ENCODE measurements around the gene HNF1A.

The HNF1A gene

GRCh38 chr12:120991965-120992364 lies 13.6 kb downstream of the HNF1A start:
- no peak overlapping the region for H3K27ac ChIP-seq
- no peak for TF ChIP-seq ZFX (IDR thresholded peaks at IDR 0.05)
- TF ChIP-seq, protein P1, sequence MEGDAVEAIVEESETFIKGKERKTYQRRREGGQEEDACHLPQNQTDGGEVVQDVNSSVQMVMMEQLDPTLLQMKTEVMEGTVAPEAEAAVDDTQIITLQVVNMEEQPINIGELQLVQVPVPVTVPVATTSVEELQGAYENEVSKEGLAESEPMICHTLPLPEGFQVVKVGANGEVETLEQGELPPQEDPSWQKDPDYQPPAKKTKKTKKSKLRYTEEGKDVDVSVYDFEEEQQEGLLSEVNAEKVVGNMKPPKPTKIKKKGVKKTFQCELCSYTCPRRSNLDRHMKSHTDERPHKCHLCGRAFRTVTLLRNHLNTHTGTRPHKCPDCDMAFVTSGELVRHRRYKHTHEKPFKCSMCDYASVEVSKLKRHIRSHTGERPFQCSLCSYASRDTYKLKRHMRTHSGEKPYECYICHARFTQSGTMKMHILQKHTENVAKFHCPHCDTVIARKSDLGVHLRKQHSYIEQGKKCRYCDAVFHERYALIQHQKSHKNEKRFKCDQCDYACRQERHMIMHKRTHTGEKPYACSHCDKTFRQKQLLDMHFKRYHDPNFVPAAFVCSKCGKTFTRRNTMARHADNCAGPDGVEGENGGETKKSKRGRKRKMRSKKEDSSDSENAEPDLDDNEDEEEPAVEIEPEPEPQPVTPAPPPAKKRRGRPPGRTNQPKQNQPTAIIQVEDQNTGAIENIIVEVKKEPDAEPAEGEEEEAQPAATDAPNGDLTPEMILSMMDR (conservative IDR thresholded peaks at IDR 0.05) = no peak

- no peak overlapping the region for H3K27ac ChIP-seq
- TF ChIP-seq ZFX (IDR thresholded peaks at IDR 0.05) = no peak
- TF ChIP-seq, protein P1 (conservative IDR thresholded peaks at IDR 0.05) = no peak
Measured at GRCh38 chr12:120992989-120993388, 14.6 kb downstream of the HNF1A start.

GRCh38 chr12:120993496-120993895 lies 15.2 kb downstream of the HNF1A start:
- H3K27ac ChIP-seq = no peak overlapping the region
- TF ChIP-seq, protein P1 (conservative IDR thresholded peaks at IDR 0.05) = no peak
- TF ChIP-seq ZFX (IDR thresholded peaks at IDR 0.05) = no peak

DNA sequence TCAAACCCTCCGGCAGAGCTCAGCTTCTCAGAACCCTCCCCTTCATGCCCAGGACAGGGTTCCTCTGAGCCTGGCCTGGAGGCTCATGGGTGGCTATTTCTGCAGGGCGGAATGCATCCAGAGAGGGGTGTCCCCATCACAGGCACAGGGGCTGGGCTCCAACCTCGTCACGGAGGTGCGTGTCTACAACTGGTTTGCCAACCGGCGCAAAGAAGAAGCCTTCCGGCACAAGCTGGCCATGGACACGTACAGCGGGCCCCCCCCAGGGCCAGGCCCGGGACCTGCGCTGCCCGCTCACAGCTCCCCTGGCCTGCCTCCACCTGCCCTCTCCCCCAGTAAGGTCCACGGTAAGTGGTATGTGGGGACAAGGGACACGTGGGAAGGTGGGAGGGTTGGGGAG lies 15.7 kb downstream of the HNF1A start:
- H3K27ac ChIP-seq = no peak overlapping the region
- TF ChIP-seq ZFX (IDR thresholded peaks at IDR 0.05) = no peak
- TF ChIP-seq, protein P1 (conservative IDR thresholded peaks at IDR 0.05) = no peak

DNA sequence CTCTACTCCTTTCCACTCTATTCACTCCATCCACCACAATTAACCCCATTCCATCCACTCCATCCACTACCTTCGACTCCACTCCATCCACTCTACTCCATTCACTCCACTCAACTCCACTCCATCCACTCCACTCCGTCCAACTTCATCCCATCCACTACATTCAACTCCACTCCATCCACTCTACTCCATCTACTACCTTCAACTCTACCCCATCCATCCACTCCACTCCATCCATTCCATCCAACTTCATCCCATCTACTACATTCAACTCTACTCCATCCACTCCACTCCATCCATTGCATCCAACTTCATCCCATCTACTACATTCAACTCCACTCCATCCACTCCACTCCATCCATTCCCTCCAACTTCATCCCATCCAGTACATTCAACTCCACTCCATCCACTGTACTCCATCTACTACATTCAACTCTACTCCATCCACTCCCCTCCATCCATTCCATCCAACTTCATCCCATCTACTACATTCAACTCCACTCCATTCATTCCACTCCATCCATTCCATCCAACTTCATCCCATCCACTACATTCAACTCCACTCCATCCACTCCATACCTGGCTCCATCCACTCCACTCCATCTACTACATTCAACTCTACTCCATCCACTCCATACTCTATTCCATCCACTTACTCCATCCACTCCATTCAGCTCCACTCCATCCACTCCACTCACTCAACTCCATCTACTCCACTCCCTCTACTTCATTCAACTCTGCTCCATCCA lies 16.4 kb downstream of the HNF1A start:
- no peak overlapping the region for H3K27ac ChIP-seq
- no peak for TF ChIP-seq ZFX (IDR thresholded peaks at IDR 0.05)
- TF ChIP-seq, protein P1 (conservative IDR thresholded peaks at IDR 0.05) = no peak

DNA sequence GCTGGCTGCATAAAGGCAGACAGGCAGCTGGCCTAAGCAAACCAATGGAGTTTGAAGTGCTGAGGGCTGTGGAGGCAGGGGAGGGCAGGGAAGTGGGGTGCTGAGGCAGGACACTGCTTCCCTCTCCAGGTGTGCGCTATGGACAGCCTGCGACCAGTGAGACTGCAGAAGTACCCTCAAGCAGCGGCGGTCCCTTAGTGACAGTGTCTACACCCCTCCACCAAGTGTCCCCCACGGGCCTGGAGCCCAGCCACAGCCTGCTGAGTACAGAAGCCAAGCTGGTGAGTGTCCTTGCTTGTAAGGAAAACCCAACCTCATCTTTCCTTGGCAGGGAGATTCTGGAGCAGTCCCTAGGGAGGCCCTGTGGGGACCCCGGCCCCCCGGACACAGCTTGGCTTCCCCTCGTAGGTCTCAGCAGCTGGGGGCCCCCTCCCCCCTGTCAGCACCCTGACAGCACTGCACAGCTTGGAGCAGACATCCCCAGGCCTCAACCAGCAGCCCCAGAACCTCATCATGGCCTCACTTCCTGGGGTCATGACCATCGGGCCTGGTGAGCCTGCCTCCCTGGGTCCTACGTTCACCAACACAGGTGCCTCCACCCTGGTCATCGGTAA lies 17.9 kb downstream of the HNF1A start:
- TF ChIP-seq ZFX (IDR thresholded peaks at IDR 0.05) = no peak
- TF ChIP-seq, protein P1 (conservative IDR thresholded peaks at IDR 0.05) = no peak
- no peak overlapping the region for H3K27ac ChIP-seq

GRCh38 chr12:120997448-120997847 lies 19.1 kb downstream of the HNF1A start:
- TF ChIP-seq ZFX (IDR thresholded peaks at IDR 0.05) = no peak
- TF ChIP-seq, protein P1 (conservative IDR thresholded peaks at IDR 0.05) = no peak

More at GRCh38 chr12:120997448-120997847, 19.1 kb downstream of the HNF1A start:
- no peak overlapping the region for H3K27ac ChIP-seq
